HG03575 (cell line): Measurements from ENCODE around the gene NDUFA1.
"Not testable (repeated sequence)": the region's sequence is repeated elsewhere in the genome, so short reads cannot be mapped to it uniquely, and the experiment has no call there.

Experiments used
- ATAC-seq: cut with Tn5 transposase; IDR thresholded peaks from one replicate; pipeline ENCODE4 v1.9.1; 2021; ENCODE audit not compliant: unreplicated experiment, insufficient number of reproducible peaks, low FRiP score; ENCODE audit errors: extremely low read depth

NDUFA1 gene

DNA sequence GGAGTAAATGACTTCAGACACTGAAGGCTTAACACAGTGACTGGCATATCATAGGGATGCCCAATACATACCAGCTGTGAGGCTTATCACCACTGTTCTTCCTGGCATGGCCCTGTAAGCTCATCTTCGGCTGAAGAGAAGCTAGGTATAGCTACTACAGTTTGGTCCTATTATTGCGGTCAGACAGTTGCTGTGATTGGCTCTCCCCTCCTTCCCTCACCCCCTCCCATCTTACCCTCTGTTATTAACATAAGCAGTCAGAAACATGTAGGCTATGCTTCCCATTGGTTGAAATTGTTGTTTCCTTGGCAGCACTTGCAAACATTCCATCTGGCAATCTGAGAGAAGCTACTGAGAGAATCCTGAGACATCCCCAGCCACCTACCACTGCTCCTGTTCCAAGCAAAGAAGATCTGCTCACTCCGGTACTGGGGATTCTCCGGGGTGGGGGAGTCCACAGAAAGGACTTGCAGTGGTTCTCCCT lies 24.3 kb downstream of the NDUFA1 start, which contains the start of gene AKAP14:
TSS of gene AKAP14 (plus strand) at position 51 of the 484 bp plus-strand sequence. CDS start 7,331 bp downstream, outside the sequence.
- ATAC-seq, result no peak

DNA sequence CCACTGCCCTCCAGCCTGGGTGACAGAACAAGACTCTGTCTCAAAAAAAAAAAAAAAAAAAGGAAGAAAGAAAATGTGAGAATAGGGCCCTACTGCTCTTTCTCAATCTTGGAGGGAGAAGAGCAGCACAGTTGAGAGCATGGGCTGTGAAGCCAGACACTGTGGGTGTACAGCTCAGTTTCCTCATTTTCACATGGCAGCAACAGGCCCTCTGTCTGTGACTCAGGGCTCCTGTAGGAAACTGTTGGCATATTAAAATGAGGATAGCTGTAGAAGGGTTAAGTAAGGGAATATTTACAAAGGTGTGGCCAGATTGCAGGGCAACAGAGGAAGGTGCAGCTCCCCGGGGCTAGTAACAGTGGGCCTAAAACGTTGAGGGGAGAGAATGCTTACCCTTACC lies 27.5 kb downstream of the NDUFA1 start:
- ATAC-seq, result no peak

DNA sequence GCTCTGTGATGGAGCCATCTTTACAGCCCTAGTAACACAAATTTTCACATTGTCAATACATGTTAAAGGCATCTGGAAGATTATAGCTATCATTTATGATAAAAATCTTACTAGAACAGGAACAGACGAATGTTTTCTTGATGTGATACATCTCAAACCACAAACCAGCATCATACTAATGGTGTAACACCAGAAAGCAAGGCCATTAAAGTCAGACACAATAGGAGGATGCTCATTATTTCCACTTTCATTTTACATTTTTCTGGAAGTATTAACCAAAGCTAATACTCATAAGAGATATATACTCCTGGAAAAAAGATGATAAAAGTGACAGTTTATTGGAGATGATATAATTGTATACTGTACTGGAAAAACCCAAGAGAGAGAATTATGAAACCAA lies 29.3 kb downstream of the NDUFA1 start:
- ATAC-seq, result no peak

DNA sequence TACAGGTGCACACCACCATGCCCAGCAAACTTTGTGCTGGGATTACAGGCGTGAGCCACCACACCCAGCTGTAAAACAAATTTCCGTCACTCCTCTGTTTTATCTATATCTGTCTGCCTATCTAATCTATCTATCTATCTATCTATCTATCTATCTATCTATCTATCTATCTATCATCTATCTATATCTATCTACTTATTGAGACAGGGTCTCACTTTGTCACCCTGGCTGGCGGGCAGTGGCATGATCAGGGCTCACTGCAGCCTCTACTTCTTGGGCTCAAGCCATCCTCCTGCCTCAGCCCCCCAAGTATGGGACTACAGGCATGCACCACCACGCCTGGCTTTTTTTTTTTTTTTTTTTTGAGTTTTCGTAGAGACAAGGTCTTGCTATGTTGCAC lies 44.7 kb downstream of the NDUFA1 start:
- ATAC-seq, result no peak

DNA sequence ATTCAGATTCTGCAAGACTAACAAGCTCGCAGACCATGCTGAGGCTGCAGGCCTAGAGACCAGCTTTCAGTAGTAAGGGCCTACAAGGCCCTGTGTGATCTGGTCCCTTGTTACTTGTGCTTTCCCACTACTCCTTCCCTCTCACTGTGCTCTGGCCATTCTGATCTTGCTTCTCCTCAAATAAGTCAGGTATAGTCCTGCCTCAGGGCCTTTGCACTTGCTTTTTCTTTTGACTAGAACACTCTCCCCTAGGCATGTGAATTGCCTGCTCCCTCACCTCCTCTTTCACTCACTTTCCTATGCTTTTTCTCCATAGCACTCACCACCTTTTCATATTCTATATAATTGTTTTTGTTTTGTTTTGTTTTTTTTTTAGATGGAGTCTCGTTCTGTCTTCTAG lies 46.2 kb downstream of the NDUFA1 start:
- ATAC-seq, result no peak

DNA sequence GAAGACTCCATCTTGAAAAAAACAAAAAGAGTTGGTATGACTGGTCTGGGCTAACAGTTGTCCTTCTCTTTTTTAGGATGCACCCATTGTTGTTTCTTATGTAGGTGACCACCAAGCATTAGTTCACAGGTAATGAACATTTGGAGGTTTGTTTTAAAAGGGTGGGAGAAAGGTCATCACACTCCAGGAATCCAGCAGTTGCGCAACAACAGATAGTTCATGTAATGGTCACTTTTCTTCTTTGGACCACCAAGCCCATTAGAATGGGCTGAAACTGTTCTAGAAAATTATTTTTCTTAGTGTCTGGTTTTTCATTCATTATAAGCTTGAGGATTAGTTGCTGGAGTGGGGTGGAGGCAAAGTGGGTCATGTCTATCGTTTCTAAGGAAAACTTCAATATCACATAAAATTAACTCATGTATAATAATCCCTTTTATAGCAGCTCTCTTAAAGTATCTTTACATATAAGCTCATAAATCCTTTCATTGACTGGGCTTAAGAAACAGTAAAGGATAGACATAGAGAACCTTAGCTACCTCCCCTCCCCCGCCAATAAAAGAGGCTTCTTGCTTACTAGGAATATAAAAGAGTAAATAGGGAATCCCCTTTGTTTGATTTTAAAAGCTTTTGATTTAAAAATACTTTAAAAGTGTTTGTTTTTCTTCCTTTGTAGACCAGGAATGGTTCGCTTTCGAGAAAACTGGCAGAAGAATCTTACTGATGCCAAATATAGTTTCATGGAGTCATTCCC lies 48.4 kb downstream of the NDUFA1 start:
- ATAC-seq, result no peak

DNA sequence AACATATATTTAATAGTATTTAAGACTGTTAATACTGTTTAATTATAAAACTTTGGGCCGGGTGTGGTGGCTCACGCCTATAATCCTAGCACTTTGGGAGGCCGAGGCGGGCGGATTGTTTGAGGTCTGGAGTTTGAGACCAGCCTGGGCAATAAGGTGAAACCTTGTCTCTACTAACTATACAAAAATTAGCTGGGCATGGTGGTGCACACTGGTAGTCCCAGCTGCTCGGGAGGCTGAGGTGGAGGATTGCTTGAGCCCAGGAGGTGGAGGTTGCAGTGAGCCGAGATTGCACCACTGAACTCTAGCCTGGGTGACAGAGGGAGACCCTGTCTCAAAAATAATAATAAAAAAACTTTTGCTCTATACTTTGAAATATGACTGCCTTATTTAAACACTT lies 50.8 kb downstream of the NDUFA1 start:
- not testable (repeated sequence) for ATAC-seq
